GM23248 (cell line): ENCODE data around the gene SEMA4D. TPM values are rescaled to one million over a fixed set of nuclear protein-coding genes. Genes with fewer than 3 reads are reported as not detected.
"Not testable (repeated sequence)": the region's sequence is repeated elsewhere in the genome, so short reads cannot be mapped to it uniquely, and the experiment has no call there.

Experiments
- DNase-seq: peaks from one replicate; pipeline ENCODE4 v3.0.0-alpha.2; 2015
- H2AFZ ChIP-seq: fragments of 200-600 bp; sonication (generic); 2 replicates; pipeline ENCODE4 v1.6.1; 2016; ENCODE audit warnings: antibody characterized with exemption
- H3F3A ChIP-seq: fragments of 200-600 bp; sonication (generic); 2 replicates; pipeline ENCODE4 v1.6.1; 2016; ENCODE audit warnings: mild to moderate bottlenecking, antibody characterized with exemption, mixed run types; ENCODE audit not compliant: insufficient read depth
- H3K27ac ChIP-seq: fragments of 200-600 bp; sonication (generic); 2 replicates; pipeline ENCODE4 v1.5.1; 2016; ENCODE audit warnings: mild to moderate bottlenecking
- H3K27me3 ChIP-seq: fragments of 200-600 bp; sonication (generic); replicated peaks from 2 replicates; pipeline ENCODE4 v1.6.1; 2016; ENCODE audit warnings: mild to moderate bottlenecking; ENCODE audit not compliant: insufficient read depth
- H3K36me3 ChIP-seq: fragments of 200-600 bp; sonication (generic); 2 replicates; pipeline ENCODE4 v1.6.1; 2016; ENCODE audit warnings: low read depth, mild to moderate bottlenecking
- H3K4me1 ChIP-seq: fragments of 200-600 bp; sonication (generic); 2 replicates; pipeline ENCODE4 v1.6.1; 2016; ENCODE audit warnings: mild to moderate bottlenecking; ENCODE audit not compliant: insufficient read depth
- H3K4me2 ChIP-seq: fragments of 200-600 bp; sonication (generic); one replicate; pipeline ENCODE4 v1.6.1; 2016; ENCODE audit warnings: mild to moderate bottlenecking; ENCODE audit not compliant: unreplicated experiment
- H3K4me3 ChIP-seq: fragments of 200-600 bp; sonication (generic); 2 replicates; pipeline ENCODE4 v1.5.1; 2016; ENCODE audit warnings: mild to moderate bottlenecking
- H3K79me2 ChIP-seq: fragments of 200-600 bp; sonication (generic); 2 replicates; pipeline ENCODE4 v1.6.1; 2016; ENCODE audit warnings: mild to moderate bottlenecking; ENCODE audit not compliant: insufficient read depth
- H3K9ac ChIP-seq: fragments of 200-600 bp; sonication (generic); 2 replicates; pipeline ENCODE4 v1.6.1; 2016; ENCODE audit warnings: mild to moderate bottlenecking
- H3K9me2 ChIP-seq: fragments of 200-600 bp; sonication (generic); 2 replicates; pipeline ENCODE4 v1.6.1; 2016; ENCODE audit warnings: mixed run types, mild to moderate bottlenecking, moderate library complexity; ENCODE audit not compliant: insufficient read depth
- H3K9me3 ChIP-seq: fragments of 200-600 bp; sonication (generic); one replicate; pipeline ENCODE4 v1.6.1; 2017; ENCODE audit warnings: low read depth
- H4K20me1 ChIP-seq: fragments of 200-600 bp; sonication (generic); 2 replicates; pipeline ENCODE4 v1.6.0; 2016; ENCODE audit not compliant: insufficient read depth
- EZH2 ChIP-seq: fragments of 200-600 bp; sonication (generic); IDR thresholded peaks from 2 replicates; pipeline ENCODE4 v1.6.1; 2018; ENCODE audit warnings: antibody characterized with exemption, mild to moderate bottlenecking; ENCODE audit not compliant: insufficient read depth, poor library complexity, severe bottlenecking
- EZH2phosphoT487 ChIP-seq: fragments of 200-600 bp; sonication (generic); IDR thresholded peaks from 2 replicates; pipeline ENCODE4 v1.6.1; 2018; ENCODE audit warnings: antibody characterized with exemption, moderate library complexity, mild to moderate bottlenecking, low read depth; ENCODE audit not compliant: insufficient read depth
- WGBS, 2 experiments: methylation state at CpG; one replicate each; pipeline ENCODE4 v1.1.6; 2015 to 2017; ENCODE audit warnings: low lambda C conversion rate in 2 of 2, low coverage in 1 of 2; ENCODE audit errors: missing lambda C conversion rate in 2 of 2; 5-methylcytosine and 5-hydroxymethylcytosine counted together
- in situ Hi-C: fragments of 300-500 bp; cut with MboI; formaldehyde crosslinking; loops from 2 replicates; pipeline ENCODE4 v1.15.0; 2020
- polyA plus RNA-seq: library from polyadenylated mRNA; unstranded; fragments of >200 nt; fragmentation: Nextera tagmentation; extraction: Ambion mirVana; gene quantifications from 2 replicates; pipeline ENCODE4 v1.2.1, GENCODE V29; 2016
- total RNA-seq: library from RNA; depleted of rRNA; stranded (reverse); fragments of >200 nt; shearing (Covaris generic); gene quantifications from 2 replicates; pipeline ENCODE4 v1.2.3, GENCODE V29; 2014

SEMA4D gene
- total and polyA plus RNA-seq, 2 experiments from 2014 or later = 0.11 TPM

GRCh38 chr9:89349607-89350006 lies 148.3 kb downstream of the SEMA4D start:
- H3K27me3 ChIP-seq = no peaks in the 10 kb centered on the region
- WGBS, 2 experiments = 90 to 91% methylated on average over 6 of the region's 6 CpGs
- H3K4me2 ChIP-seq = no peak overlapping the region
- no peak overlapping the region for H3K27ac ChIP-seq
- H3K79me2 ChIP-seq = no peaks in the 10 kb centered on the region
- H3K9me3 ChIP-seq = no peaks in the 10 kb centered on the region
- DNase-seq = no peak
- H3K4me1 ChIP-seq = no peaks in the 10 kb centered on the region
- no peak for TF ChIP-seq EZH2
- TF ChIP-seq EZH2phosphoT487 = no peak
- no peaks in the 10 kb centered on the region for H4K20me1 ChIP-seq
- H2AFZ ChIP-seq = no peak overlapping the region
- in situ Hi-C loops = no loop called here
- no peaks in the 10 kb centered on the region for H3F3A ChIP-seq
- H3K4me3 ChIP-seq = no peak overlapping the region
- peaks cover 39% of the 10 kb centered on the region; the same call in 1 of the 2 replicates for H3K36me3 ChIP-seq
- H3K9me2 ChIP-seq = no peaks in the 10 kb centered on the region
- H3K9ac ChIP-seq = no peak overlapping the region

GRCh38 chr9:89347651-89348050 lies 150.3 kb downstream of the SEMA4D start:
- 98 to 100% methylated on average over 5 of the region's 5 CpGs for WGBS, 2 experiments
- DNase-seq = no peak
- no peaks in the 10 kb centered on the region for H3F3A ChIP-seq
- in situ Hi-C loops = no loop called here
- H2AFZ ChIP-seq = no peak overlapping the region
- H3K4me1 ChIP-seq = no peaks in the 10 kb centered on the region
- H3K9me2 ChIP-seq = no peaks in the 10 kb centered on the region
- TF ChIP-seq EZH2 (no peak), EZH2phosphoT487 (no peak)
- H3K36me3 ChIP-seq = peaks cover 51% of the 10 kb centered on the region; the same call in 1 of the 2 replicates
- no peak overlapping the region for H3K27ac ChIP-seq
- no peaks in the 10 kb centered on the region for H4K20me1 ChIP-seq
- no peak overlapping the region for H3K4me2 ChIP-seq
- H3K4me3 ChIP-seq = no peak overlapping the region
- no peaks in the 10 kb centered on the region for H3K9me3 ChIP-seq
- H3K27me3 ChIP-seq = no peaks in the 10 kb centered on the region
- no peaks in the 10 kb centered on the region; the same call in 1 of the 2 replicates for H3K79me2 ChIP-seq
- no peak overlapping the region for H3K9ac ChIP-seq

- in situ Hi-C loops = no loop called here
- H4K20me1 ChIP-seq = no peaks in the 10 kb centered on the region
- 97 to 98% methylated on average over 9 of the region's 9 CpGs for WGBS, 2 experiments
These were observed 151.2 kb downstream of the SEMA4D start for GRCh38 chr9:89346696-89347095.

GRCh38 chr9:89345476-89345875 lies 152.4 kb downstream of the SEMA4D start:
- DNase-seq = no peak
- H3K4me3 ChIP-seq = no peak overlapping the region
- no peaks in the 10 kb centered on the region for H3F3A ChIP-seq
- in situ Hi-C loops = no loop called here
- 97 to 99% methylated on average over 5 of the region's 5 CpGs for WGBS, 2 experiments
- H3K9ac ChIP-seq = no peak overlapping the region
- no peak overlapping the region for H3K27ac ChIP-seq
- H3K9me2 ChIP-seq = no peaks in the 10 kb centered on the region
- H3K4me2 ChIP-seq = no peak overlapping the region
- H3K27me3 ChIP-seq = no peaks in the 10 kb centered on the region
- H3K79me2 ChIP-seq = no peaks in the 10 kb centered on the region; the same call in 1 of the 2 replicates
- no peaks in the 10 kb centered on the region for H4K20me1 ChIP-seq
- H3K9me3 ChIP-seq = no peaks in the 10 kb centered on the region
- no peaks in the 10 kb centered on the region for H3K4me1 ChIP-seq
- TF ChIP-seq EZH2 (no peak), EZH2phosphoT487 (no peak)
- H2AFZ ChIP-seq = no peak overlapping the region
- H3K36me3 ChIP-seq = peaks cover 52% of the 10 kb centered on the region

More at GRCh38 chr9:89346696-89347095, 151.2 kb downstream of the SEMA4D start:
- TF ChIP-seq EZH2 (no peak), EZH2phosphoT487 (no peak)
- Histone ChIP-seq H3K79me2 (no peaks in the 10 kb centered on the region; the same call in 1 of the 2 replicates), H3K27ac (no peak overlapping the region), H3K4me2 (no peak overlapping the region), H3K36me3 (peaks cover 57% of the 10 kb centered on the region), H3K27me3 (no peaks in the 10 kb centered on the region), H3K9ac (no peak overlapping the region), H3K9me2 (no peaks in the 10 kb centered on the region), H3K4me3 (no peak overlapping the region), H3K9me3 (no peaks in the 10 kb centered on the region), H3K4me1 (no peaks in the 10 kb centered on the region), H3F3A (no peaks in the 10 kb centered on the region), H2AFZ (no peak overlapping the region)
- DNase-seq = no peak

GRCh38 chr9:89343812-89344211 lies 154.1 kb downstream of the SEMA4D start:
- H3K4me3 ChIP-seq, H2AFZ ChIP-seq, H3K27me3 ChIP-seq, H3F3A ChIP-seq, H3K9ac ChIP-seq, H3K79me2 ChIP-seq, H3K27ac ChIP-seq, DNase-seq, H3K4me2 ChIP-seq, H4K20me1 ChIP-seq, H3K9me3 ChIP-seq, H3K9me2 ChIP-seq, in situ Hi-C loops, H3K4me1 ChIP-seq: not testable (repeated sequence)
- H3K36me3 ChIP-seq = peaks cover 52% of the 10 kb centered on the region
- WGBS, 2 experiments = 96 to 97% methylated on average over 7 of the region's 7 CpGs
